GM19240 (cell line): ENCODE data around the gene NFATC2.
A peak's percentile ranks its signal among the peaks of the same experiment; 100 is the strongest.
"Not testable (repeated sequence)": the region's sequence is repeated elsewhere in the genome, so short reads cannot be mapped to it uniquely, and the experiment has no call there.

Experiments
- DNase-seq: peaks from one replicate; pipeline ENCODE4 v3.0.0; 2011; ENCODE audit warnings: low spot score; ENCODE audit not compliant: insufficient read length

The NFATC2 gene

DNA sequence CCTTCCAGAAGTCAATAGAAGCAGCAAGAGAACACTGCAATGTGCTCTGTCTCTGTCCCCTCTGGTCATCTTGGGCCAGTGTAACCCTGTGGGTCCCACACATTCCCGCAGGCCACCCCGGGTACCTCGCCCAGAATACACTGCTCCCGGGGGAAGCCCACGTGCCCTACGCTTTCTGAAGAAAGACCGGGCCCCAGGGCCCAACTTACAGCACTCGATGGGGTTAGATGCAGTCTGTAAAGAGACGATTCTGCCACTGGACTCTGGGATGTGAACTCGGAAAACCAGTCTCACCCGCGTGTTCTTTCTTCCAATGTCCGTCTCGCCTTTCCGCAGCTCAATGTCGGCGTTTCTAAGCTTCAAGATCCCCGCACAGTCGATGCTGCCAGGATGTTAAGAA lies 68.7 kb downstream of the NFATC2 start:
- no peak for DNase-seq

DNA sequence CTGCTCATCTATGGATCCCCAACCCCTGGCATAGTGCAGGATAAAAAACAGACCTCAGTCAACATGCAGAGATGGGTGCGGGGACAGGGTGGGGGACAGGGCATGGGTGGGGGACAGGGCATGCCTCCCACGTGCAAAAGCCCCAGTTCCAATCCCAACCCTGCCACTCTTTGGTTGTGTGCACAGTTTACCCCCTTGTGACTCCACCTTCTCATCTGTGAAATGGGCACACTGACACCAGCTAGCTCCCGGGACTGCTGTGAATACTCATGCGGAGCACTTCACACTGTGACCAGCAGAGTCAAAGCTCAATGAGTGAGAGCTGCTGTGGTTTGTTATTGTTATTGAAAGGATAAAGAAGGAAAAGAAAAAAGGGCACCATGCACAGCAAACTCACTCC lies 69.3 kb downstream of the NFATC2 start:
- no peak for DNase-seq

DNA sequence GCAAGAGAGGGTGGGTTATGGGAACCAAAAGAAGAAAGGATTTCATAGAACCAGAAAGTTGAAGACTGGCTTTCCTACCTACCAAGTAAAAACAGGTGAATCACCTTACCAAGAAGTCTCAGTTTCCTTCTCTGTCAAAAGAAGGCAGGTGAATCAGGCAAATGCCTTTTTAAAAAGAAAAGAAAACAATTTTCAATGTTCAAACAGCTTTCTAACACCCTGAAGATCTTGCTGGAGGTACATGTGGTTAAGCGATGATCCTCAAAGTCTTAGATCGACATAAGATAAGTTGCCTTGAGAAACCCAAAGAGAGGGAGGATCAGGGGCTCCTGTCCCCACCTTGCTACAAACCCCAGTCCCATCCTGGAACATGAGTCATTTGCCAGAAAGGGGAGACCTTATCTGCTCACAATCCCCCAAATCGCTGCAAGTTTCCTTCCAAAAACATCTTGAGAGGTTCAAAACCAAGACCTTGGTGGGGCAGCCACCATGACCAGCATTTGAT lies 71.6 kb downstream of the NFATC2 start:
- DNase-seq: no peak

DNA sequence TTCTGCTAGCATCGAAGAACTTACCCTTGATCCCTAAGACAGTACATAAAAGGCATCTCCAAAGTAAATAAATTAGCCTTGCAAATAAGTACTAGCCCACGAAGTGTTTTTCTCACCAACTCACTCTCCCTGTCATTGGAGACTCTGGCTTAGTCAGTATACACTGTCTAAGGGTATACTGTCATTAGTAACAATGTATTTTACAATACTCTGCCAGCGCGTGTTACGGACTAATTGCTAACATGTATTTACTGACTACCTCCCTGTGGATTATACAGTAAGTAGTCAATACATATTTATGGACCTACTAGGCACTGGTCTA lies 72.1 kb downstream of the NFATC2 start:
- DNase-seq: no peak

DNA sequence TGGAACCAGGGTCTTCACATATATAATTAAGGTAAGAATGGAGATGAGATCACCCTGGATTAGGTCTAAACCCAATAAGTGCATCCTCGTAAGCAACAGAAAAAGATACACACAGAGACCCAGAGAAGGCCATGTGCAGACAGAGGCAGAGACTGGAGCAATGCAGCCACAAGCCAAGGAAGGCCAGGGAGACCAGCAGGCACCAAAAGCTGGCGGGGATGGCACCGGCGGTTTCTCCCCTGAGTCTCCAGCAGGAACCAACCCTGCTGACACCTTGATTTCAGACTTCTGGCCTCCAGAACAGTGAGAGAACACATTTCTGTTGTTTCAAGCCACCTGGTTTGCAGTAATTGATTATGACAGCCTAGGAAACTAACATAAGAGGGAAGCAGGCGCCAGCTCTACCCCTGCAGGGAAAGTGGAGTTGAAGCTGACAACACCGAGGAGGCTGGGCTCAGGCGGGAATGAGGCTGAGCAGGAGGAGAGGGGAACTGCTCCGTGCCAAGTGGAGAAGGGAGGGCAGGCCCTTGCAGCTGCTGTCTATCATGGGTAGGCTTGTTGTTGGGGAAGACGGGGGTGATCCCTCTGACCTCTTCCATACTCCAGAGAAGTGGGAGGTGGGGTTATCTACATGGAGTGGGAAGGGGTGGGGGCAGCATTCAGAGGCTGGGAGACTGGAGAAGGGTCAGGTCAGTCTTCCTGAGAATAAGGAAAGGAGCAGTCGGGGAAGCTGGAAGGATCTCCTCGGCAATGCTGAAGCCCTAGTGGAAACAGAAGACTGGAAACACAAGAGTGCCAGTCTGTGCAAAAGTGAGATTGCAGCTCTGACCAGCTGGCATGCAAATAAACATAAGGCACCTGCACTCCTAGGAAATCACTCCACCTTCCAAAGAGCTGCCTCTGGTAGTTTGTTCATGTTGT lies 72.7 kb downstream of the NFATC2 start:
- no peak for DNase-seq

DNA sequence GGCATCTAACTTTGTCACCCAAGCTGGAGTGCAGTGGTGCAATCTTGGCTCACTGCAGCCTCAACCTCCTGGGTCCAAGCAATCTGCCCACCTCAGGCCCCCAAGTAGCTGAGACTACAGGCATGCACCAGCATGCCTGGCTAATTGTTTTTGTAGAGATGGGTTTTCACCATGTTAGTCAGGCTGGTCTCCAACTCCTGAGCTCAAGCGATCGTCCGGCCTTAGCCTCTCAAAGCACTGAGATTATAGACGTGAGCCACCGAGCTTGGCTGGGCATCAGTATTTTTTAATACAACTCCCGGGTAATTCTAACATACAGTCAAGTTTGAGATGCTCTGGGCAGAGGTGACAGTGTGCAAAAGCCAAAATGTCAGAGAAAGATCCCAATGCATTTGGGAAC lies 73.5 kb downstream of the NFATC2 start:
- DNase-seq: no peak

DNA sequence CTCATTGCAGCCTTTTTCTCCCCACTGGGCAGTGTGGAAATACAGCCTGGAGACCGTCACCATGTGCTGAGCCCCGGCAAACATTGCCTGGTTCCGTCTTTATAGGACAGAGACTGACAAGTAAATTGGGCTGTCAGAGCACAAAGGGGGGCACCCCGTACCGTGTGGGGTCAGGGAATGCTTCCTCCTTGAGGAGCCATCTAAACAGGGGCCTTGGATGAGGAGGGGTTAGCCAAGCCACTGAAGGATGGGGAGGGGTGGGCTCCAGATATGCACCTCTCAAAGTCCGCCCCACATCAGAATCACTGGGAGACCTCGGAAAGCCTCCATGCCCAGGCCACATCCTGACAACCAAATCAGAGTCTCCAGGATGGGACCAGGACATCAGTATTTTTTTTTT lies 73.9 kb downstream of the NFATC2 start:
- DNase-seq: no peak

DNA sequence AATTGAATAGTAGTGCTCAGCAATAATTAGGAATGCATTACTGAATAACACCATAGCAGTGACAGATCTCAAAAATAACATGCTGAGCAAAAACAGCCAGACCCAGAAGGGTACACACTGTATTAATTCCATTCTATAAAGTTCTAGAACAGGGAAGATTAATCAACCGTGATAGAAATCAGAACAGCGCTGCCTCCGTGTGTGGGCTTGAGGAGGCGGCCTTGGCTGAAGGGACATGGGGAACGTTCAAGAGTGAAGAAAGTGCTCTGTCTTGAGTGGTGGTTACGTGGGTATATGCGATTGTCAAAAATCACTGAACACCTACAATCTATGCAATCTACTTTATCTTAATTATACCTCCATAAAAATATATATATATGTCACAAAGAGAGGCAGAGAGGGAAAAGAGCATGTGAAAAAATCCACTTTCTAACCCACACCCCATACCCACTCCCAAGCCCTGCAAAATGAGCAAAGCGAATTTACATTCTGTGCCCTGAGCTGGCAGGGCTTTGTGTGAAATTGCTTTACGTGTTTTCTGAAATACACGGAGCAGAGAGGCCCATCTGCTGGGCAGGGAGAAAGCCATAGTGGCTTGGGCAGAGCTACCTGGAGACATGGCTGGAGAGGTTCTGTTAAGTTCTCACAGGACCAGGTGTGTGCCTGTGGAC lies 74.4 kb downstream of the NFATC2 start:
- no peak for DNase-seq

DNA sequence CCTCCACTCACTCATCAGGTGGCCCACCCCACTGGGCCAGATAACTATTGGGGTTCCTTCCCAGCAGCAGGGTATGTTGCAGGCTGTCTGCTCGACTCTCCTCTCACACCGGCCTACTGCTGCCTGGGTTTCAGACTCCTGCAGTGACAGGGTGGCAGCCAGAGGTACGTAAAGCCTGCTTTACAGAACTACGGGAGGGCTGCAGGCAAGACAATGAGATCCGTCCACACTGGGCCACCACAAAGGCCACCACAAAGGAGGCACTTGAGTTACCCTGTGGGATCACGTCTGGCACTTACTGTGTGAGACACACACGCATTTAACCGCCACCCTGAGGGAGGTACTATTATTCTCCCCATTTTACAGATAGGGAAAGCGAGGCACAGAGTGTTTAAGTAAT lies 78.5 kb downstream of the NFATC2 start:
- no peak for DNase-seq

DNA sequence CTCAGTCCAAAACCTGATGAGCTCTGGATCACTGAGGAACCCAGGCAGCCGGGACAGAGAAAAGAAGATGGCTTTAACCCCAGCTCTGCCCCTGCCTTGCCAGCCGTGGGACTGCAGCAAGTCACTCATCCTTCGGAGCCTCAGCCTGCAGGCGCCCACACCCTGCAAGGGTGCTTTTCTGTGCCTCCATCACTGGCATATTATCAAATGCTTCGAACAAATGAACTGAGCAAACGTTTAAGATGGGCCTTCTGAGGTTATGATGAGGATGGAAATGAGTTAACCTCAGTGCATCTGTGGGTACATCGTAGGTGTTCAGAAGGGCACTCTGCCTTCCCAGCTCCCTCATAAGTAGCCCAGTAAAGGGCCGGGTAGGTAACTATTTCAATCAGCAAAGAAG lies 79.0 kb downstream of the NFATC2 start:
- no peak for DNase-seq

DNA sequence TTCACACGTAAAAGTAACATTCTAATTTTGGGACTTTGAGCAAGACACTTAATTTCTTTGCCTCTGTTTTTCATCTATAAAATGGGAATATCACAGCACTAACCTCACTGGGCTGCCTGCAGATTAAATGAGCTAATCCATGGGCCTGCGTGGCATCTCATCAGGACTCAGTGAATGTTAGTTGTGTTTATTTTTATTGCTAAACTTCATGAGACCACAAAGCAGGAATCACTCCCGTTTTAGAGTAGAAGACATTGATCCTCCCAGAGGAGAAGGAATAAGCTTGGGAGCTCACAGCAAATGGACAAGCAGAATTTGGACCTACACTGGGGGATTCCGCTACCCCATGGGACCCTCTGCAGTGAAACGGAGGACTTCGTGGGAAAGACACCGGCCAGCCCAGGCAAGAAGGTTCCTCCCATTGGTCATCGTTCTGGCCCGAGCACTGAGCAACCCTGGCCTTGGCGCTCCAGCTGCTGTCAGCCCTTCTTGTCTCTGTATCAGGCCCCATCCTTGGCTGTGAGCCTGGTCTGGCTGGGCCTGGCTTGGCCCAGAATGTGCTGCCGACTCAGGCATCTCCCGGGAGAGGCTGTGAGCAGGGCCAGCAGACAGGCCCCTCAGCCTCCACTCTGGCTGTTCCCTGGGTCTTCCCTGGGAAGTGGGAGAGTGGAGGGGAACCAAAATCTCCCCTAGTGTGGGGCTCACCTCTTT lies 79.8 kb downstream of the NFATC2 start:
- DNase-seq: no peak

DNA sequence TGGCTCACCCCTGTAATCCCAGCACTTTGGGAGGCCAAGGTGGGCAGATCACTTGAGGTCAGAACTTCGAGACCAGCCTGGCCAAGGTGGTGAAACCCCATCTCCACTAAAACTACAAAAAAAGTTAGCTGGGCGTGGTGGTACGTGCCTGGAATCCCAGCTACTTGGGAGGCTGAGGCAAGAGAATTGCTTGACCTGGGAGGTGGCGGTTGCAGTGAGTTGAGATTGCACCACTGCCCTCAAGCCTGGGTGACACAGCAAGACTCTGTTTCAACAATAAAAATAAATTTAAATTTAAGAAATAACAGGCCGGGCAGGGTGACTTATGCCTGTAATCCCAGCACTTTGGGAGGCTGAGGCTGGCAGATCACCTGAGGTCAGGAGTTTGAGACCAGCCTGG lies 80.7 kb downstream of the NFATC2 start:
- DNase-seq: not testable (repeated sequence)

DNA sequence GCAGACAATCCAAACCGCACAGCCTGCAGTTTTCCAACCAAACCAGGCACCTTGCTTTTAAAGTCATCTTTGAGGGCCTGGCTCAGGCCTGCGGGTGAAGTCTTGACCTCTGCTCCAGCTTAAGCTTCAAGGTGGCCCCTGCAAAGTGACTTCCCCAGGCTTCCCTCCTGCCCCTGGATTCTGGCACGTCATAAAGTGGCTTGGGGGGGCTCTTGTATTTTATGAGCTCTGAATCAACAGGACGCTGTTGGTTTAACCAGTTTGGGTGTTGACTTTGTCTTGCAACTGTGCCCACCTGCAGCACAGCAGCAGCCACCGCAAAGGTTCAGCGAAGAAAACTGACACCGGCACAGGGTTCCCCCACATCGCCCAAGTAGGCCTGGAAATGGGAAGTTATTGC lies 81.2 kb downstream of the NFATC2 start:
- no peak for DNase-seq

DNA sequence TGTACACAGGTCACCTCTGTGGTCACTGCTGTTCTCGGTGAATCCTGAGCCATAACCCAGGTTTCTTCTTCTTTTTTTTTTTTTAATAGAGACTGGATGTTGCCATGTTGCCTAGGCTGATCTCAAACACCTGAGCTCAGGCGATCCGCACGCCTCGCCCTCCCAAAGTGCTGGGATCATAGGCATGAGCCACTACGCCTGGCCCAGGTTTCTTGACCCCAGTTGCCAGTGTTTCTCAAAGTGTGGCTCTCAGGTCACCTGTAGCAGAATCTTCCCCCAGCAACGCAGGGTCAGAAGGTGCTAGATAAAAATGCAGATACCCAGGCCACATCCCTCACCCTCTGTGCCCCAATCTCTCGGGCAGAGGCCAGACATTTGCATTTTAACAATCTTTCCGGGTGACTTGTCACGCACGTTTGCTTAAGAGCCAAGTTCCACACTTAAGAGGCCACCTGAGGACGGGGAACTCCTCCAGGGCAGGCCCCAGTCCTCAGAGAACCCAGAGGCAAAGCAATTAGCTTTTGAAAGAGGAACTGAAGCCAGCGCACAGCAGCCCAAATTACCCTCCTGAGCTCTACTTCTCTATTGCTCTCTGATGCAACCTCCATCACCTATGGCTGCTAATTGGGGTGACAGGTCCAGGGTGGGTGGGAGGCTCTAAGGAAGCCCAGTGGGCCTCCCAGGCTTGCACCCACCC lies 81.8 kb downstream of the NFATC2 start:
- DNase-seq: peak; percentile 91

DNA sequence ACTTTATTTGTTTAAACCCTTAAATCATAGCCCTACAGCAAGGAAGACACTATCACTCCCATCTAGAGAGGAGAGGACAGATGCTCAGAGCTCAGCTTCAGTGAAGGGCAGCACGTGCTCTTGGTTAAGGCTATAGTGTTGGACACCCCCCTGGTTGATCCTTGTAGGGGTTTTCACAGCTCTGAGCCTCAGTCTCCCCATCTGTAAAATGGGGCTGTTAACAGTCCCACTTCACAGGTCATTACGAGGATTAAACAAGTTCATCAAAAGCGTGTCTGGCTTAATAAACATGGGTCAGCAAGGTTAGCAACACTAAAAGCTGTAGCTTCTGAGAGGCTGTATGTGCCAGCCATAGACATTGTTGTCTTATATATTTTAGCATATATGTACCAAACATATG lies 82.4 kb downstream of the NFATC2 start:
- DNase-seq: no peak

DNA sequence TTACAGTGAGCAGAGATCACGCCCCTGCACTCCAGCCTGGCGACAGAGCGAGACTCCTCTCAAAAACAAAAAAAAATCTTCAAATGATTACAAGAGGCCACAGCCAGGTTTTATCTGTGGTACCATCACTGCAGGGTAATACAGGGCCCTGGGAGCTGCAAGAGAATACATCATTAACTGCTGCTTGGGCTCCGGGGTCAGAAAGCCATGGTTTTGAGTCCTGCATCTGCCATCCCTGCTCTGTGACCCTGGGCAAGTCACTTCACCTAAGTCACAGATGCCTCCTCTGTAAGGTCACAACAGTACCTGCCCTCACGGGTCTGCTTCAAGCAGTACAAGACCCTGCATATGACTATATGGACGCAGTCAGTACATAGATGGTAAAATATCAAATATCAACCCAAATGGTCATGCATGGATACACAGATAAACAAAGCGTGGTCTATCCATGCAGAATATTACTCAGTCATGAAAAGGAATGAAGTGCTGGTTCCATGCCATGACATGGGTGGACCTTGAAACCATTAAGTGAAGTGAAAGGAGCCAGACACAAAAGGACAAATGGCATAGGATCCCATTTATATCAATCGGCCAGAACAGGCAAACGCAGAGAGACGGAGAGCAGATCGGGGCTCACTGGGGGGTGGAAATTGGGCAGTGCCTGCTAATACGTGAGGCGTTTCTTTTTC lies 83.6 kb downstream of the NFATC2 start:
- DNase-seq: no peak

DNA sequence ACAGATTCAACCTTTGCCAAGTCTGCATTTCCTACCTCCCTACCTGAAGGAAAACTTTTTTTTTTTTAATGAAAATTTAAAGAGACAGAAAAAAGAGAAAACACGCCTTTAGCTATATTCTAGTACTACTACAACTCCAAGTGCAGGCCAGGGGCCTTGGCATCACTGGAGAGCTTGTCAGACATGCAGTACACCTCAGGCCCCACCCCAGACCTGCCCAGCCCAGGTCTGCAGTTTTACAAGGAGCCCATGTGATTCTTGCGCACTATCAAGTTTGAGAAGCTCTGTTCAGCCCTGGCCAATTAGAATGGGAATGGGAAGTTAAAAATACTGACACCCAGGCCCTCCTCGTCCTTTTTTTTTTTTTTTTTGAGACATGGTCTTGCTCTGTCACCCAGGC lies 85.0 kb downstream of the NFATC2 start:
- no peak for DNase-seq

DNA sequence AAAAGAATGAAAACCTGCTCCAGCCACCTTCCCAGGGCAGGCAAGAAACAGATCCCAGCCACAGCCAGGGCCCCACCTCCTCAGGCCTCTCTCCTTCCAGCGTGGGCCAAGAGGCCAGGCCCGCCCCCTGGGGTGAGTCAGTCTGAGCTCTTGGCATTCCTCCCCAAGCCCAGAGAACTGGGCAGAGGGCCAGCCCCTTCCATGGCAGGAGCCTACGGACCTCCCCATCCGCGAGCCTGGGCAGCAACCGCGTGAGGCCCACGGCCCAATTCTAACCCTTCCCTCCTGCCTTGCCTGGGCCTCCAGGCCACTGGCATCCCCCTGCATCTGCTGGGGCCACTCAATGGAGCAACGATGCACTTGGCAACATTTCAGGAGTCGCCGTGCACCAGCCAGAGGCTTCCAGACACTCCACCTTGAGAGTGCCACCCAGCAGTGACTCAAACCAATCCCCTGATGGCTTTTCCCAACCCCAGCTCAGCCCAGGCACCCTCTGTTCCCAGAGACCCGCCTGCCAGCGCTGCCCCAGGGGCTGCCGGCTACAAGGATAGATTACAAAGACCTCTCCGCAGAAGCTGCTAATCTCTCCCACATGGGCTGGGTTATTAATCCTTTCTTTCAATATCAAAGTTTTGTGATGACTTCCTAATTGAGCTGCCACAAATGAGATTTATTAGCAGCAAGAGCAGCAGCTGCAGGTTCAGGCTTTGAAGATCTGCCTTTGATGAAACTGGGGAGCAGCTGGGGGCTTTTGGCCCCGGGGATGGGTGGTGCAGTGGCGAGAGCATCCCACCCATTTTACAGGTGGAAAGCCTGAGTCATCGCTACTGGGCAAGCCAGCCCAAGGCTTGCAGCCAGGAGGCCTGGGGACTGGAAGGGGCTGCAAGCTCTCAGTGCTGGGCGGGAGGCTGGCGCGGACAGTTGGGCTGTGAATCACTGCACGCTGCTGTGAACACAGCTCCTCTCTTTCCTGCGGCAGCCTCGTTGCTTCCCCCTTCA lies 85.7 kb downstream of the NFATC2 start:
- no peak for DNase-seq

DNA sequence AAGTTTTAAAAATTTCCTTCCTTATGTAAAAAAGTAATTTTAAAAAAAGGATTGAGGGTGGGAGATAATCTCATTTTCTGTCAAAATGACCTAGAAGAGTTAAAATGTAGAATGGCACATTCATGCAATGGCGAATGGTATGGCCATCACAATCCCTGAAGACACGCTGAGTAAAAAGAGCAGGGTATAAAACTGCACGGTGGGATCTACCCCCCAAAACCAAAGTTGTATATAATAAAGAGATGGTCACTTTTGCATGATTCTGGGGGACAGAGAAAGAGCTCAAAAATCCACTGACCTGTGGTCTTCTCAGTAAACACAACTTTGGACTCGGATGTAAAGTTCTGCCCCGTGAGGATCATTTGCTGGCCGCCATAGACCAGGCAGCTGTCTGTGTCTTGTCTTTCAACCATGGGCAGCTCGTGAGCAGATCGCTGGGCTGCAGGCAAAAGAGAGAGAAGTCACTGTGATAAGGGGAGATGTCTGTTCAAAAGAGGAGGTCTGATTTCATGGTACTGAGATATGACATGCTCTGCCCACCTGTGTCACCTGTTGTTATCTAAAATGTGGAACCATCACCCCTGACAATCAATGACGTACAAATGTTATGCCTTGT lies 88.2 kb downstream of the NFATC2 start:
- DNase-seq: no peak
